Measurements from ENCODE around the gene COL19A1. TPM values are rescaled to one million over a fixed set of nuclear protein-coding genes. Genes with fewer than 3 reads are reported as not detected.

The COL19A1 gene
- polyA plus RNA-seq, 4 donors = 0.09 to 5.2 TPM; not detected in 2

GRCh38 chr6:70140496-70140895 is 274.1 kb downstream of the COL19A1 start:
- FAIRE-seq (no peak), DNase-seq (no peak)
- Histone ChIP-seq H3K36me3 (ENCODE audit: control insufficient read depth in 3 of 3, insufficient read depth in 2 of 3, low read depth in 1 of 3, low read length in 3 of 3) (no peaks in the 10 kb centered on the region), H3K4me3 (ENCODE audit: low read depth in 1 of 3, low read length in 3 of 3) (no peak overlapping the region), H3K9me3 (ENCODE audit: control insufficient read depth in 2 of 2, insufficient read depth in 1 of 2, low read depth in 1 of 2, low read length in 1 of 2) (no peaks in the 10 kb centered on the region), H3K4me1 (ENCODE audit: control insufficient read depth in 3 of 3, insufficient read depth in 2 of 3, low read depth in 1 of 3, low read length in 2 of 3) (no peaks in the 10 kb centered on the region), H3K27me3 (ENCODE audit: control insufficient read depth in 3 of 3, insufficient read depth in 3 of 3, low read length in 3 of 3) (no peaks in the 10 kb centered on the region), H3K27ac (ENCODE audit: low read depth in 1 of 3, low read length in 2 of 3) (no peak overlapping the region)
- 26 to 44% (median 29%) methylated on average over 2 of the region's 2 CpGs for WGBS, 3 donors

GRCh38 chr6:70142034-70142433 is 275.7 kb downstream of the COL19A1 start:
- WGBS, 3 donors = 55 to 68% (median 55%) methylated on average over 4 of the region's 4 CpGs
- FAIRE-seq (no peak), DNase-seq (no peak)
- Histone ChIP-seq H3K36me3 (ENCODE audit: control insufficient read depth in 3 of 3, insufficient read depth in 2 of 3, low read depth in 1 of 3, low read length in 3 of 3) (no peaks in the 10 kb centered on the region), H3K4me1 (ENCODE audit: control insufficient read depth in 3 of 3, insufficient read depth in 2 of 3, low read depth in 1 of 3, low read length in 2 of 3) (no peaks in the 10 kb centered on the region), H3K9me3 (ENCODE audit: control insufficient read depth in 2 of 2, insufficient read depth in 1 of 2, low read depth in 1 of 2, low read length in 1 of 2) (no peaks in the 10 kb centered on the region), H3K27me3 (ENCODE audit: control insufficient read depth in 3 of 3, insufficient read depth in 3 of 3, low read length in 3 of 3) (no peaks in the 10 kb centered on the region), H3K4me3 (ENCODE audit: low read depth in 1 of 3, low read length in 3 of 3) (no peak overlapping the region), H3K27ac (ENCODE audit: low read depth in 1 of 3, low read length in 2 of 3) (no peak overlapping the region)

- Histone ChIP-seq H3K9me3 (ENCODE audit: control insufficient read depth in 2 of 2, insufficient read depth in 1 of 2, low read depth in 1 of 2, low read length in 1 of 2) (no peaks in the 10 kb centered on the region), H3K4me1 (ENCODE audit: control insufficient read depth in 3 of 3, insufficient read depth in 2 of 3, low read depth in 1 of 3, low read length in 2 of 3) (no peaks in the 10 kb centered on the region), H3K4me3 (ENCODE audit: low read depth in 1 of 3, low read length in 3 of 3) (no peak overlapping the region), H3K27ac (ENCODE audit: low read depth in 1 of 3, low read length in 2 of 3) (no peak overlapping the region), H3K36me3 (ENCODE audit: control insufficient read depth in 3 of 3, insufficient read depth in 2 of 3, low read depth in 1 of 3, low read length in 3 of 3) (no peaks in the 10 kb centered on the region), H3K27me3 (ENCODE audit: control insufficient read depth in 3 of 3, insufficient read depth in 3 of 3, low read length in 3 of 3) (peaks cover 0 to 1% (median 0%) of the 10 kb centered on the region in 3 donors)
- FAIRE-seq (no peak), DNase-seq (no peak)
- 71 to 82% (median 73%) methylated on average over 2 of the region's 2 CpGs for WGBS, 3 donors
These were observed 278.8 kb downstream of the COL19A1 start for GRCh38 chr6:70145178-70145577.

DNA sequence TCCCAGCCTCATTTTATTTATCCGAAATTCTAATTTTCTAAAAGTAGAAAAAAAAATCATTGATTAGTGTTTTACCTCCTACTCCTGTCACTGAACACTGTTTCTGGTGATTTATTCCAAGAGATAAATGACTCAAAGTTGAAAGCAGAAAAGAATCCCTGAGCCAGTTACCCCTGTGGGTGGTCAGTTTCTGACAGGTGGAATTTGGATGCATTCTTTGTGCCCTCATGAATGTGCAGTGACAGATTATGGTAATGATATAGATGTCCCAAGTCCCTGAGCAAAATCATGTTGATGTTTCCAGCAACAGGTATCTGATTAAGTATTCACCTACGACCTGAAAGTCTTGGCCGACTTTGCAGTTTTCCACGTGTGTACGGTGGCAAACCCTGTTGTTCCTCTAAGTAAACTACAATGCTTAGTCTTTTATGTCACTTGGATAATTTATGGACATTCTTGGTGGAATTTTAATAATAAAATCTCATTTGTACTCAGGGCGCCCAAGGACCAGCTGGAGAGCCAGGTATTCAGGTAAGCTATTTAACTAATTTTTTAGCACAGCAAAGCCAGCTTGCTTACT is 282.9 kb downstream of the COL19A1 start:
- Histone ChIP-seq H3K4me1 (ENCODE audit: control insufficient read depth in 3 of 3, insufficient read depth in 2 of 3, low read depth in 1 of 3, low read length in 2 of 3) (no peaks in the 10 kb centered on the region), H3K27ac (ENCODE audit: low read depth in 1 of 3, low read length in 2 of 3) (no peak overlapping the region), H3K27me3 (ENCODE audit: control insufficient read depth in 3 of 3, insufficient read depth in 3 of 3, low read length in 3 of 3) (peaks cover 0 to 1% (median 0%) of the 10 kb centered on the region in 3 donors), H3K9me3 (ENCODE audit: control insufficient read depth in 2 of 2, insufficient read depth in 1 of 2, low read depth in 1 of 2, low read length in 1 of 2) (no peaks in the 10 kb centered on the region), H3K4me3 (ENCODE audit: low read depth in 1 of 3, low read length in 3 of 3) (no peak overlapping the region), H3K36me3 (ENCODE audit: control insufficient read depth in 3 of 3, insufficient read depth in 2 of 3, low read depth in 1 of 3, low read length in 3 of 3) (no peaks in the 10 kb centered on the region)
- FAIRE-seq (no peak), DNase-seq (no peak)
- 77 to 89% (median 84%) methylated on average over 6 of the region's 6 CpGs for WGBS, 3 donors

GRCh38 chr6:70150521-70150920 is 284.2 kb downstream of the COL19A1 start:
- 42 to 58% (median 53%) methylated on average over 4 of the region's 4 CpGs for WGBS, 3 donors
- Histone ChIP-seq H3K4me1 (ENCODE audit: control insufficient read depth in 3 of 3, insufficient read depth in 2 of 3, low read depth in 1 of 3, low read length in 2 of 3) (no peaks in the 10 kb centered on the region), H3K27me3 (ENCODE audit: control insufficient read depth in 3 of 3, insufficient read depth in 3 of 3, low read length in 3 of 3) (peaks cover 0 to 1% (median 0%) of the 10 kb centered on the region in 3 donors), H3K4me3 (ENCODE audit: low read depth in 1 of 3, low read length in 3 of 3) (no peak overlapping the region), H3K36me3 (ENCODE audit: control insufficient read depth in 3 of 3, insufficient read depth in 2 of 3, low read depth in 1 of 3, low read length in 3 of 3) (no peaks in the 10 kb centered on the region), H3K9me3 (ENCODE audit: control insufficient read depth in 2 of 2, insufficient read depth in 1 of 2, low read depth in 1 of 2, low read length in 1 of 2) (no peaks in the 10 kb centered on the region), H3K27ac (ENCODE audit: low read depth in 1 of 3, low read length in 2 of 3) (no peak overlapping the region)
- DNase-seq = no peak
- FAIRE-seq = no peak

- H3K4me1 ChIP-seq (ENCODE audit: control insufficient read depth in 3 of 3, insufficient read depth in 2 of 3, low read depth in 1 of 3, low read length in 2 of 3) = peaks cover 0 to 3% (median 0%) of the 10 kb centered on the region in 3 donors
- WGBS, 3 donors = 37 to 76% (median 53%) methylated on average over 2 of the region's 2 CpGs
- H3K27ac ChIP-seq (ENCODE audit: low read depth in 1 of 3, low read length in 2 of 3) = no peak overlapping the region
- peaks cover 0 to 1% (median 0%) of the 10 kb centered on the region in 3 donors for H3K27me3 ChIP-seq (ENCODE audit: control insufficient read depth in 3 of 3, insufficient read depth in 3 of 3, low read length in 3 of 3)
- H3K36me3 ChIP-seq (ENCODE audit: control insufficient read depth in 3 of 3, insufficient read depth in 2 of 3, low read depth in 1 of 3, low read length in 3 of 3) = no peaks in the 10 kb centered on the region
- no peak overlapping the region for H3K4me3 ChIP-seq (ENCODE audit: low read depth in 1 of 3, low read length in 3 of 3)
- no peaks in the 10 kb centered on the region for H3K9me3 ChIP-seq (ENCODE audit: control insufficient read depth in 2 of 2, insufficient read depth in 1 of 2, low read depth in 1 of 2, low read length in 1 of 2)
- no peak for DNase-seq
- FAIRE-seq = no peak
These were observed 285.3 kb downstream of the COL19A1 start for GRCh38 chr6:70151616-70152015.

- no peaks in the 10 kb centered on the region for H3K36me3 ChIP-seq (ENCODE audit: control insufficient read depth in 3 of 3, insufficient read depth in 2 of 3, low read depth in 1 of 3, low read length in 3 of 3)
- no peak overlapping the region for H3K27ac ChIP-seq (ENCODE audit: low read depth in 1 of 3, low read length in 2 of 3)
- peaks cover 0 to 3% (median 0%) of the 10 kb centered on the region in 3 donors for H3K4me1 ChIP-seq (ENCODE audit: control insufficient read depth in 3 of 3, insufficient read depth in 2 of 3, low read depth in 1 of 3, low read length in 2 of 3)
- WGBS, 3 donors = 73 to 76% (median 73%) methylated on average over 6 of the region's 6 CpGs
- H3K27me3 ChIP-seq (ENCODE audit: control insufficient read depth in 3 of 3, insufficient read depth in 3 of 3, low read length in 3 of 3) = no peaks in the 10 kb centered on the region
- DNase-seq (no peak), FAIRE-seq (no peak)
- no peaks in the 10 kb centered on the region for H3K9me3 ChIP-seq (ENCODE audit: control insufficient read depth in 2 of 2, insufficient read depth in 1 of 2, low read depth in 1 of 2, low read length in 1 of 2)
- no peak overlapping the region for H3K4me3 ChIP-seq (ENCODE audit: low read depth in 1 of 3, low read length in 3 of 3)
These were observed 286.4 kb downstream of the COL19A1 start for GRCh38 chr6:70152786-70153185.

DNA sequence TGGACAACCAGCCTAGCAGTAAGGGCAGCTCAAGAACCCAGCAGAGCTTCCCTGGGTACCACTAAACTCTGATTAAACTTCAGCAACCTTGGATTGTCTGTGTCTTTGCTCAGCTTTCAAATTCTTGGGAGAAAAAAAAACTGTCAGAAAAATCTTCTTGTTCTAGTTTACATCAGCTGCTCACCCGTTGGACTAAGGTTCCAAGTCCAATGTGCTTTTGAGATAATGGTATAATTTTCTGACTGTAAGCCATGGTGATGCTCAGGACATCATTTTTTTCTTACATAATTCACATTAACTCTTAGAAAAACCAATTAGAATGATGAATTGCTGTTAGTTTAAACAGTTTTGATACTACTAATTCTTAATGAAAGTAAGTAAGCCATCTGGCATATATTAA is 290.7 kb downstream of the COL19A1 start:
- FAIRE-seq = no peak
- no peaks in the 10 kb centered on the region for H3K36me3 ChIP-seq (ENCODE audit: control insufficient read depth in 3 of 3, insufficient read depth in 2 of 3, low read depth in 1 of 3, low read length in 3 of 3)
- H3K9me3 ChIP-seq (ENCODE audit: control insufficient read depth in 2 of 2, insufficient read depth in 1 of 2, low read depth in 1 of 2, low read length in 1 of 2) = no peaks in the 10 kb centered on the region
- peak in 1 of 2 donors; percentile 77 for DNase-seq
- H3K4me3 ChIP-seq (ENCODE audit: low read depth in 1 of 3, low read length in 3 of 3) = no peak overlapping the region
- 2 to 22% (median 18%) methylated on average over 1 of the region's 1 CpG for WGBS, 3 donors
- no peaks in the 10 kb centered on the region for H3K27me3 ChIP-seq (ENCODE audit: control insufficient read depth in 3 of 3, insufficient read depth in 3 of 3, low read length in 3 of 3)
- H3K27ac ChIP-seq (ENCODE audit: low read depth in 1 of 3, low read length in 2 of 3) = peak overlapping the region in 1 of 3 donors; percentile 5
- peaks cover 0 to 3% (median 0%) of the 10 kb centered on the region in 3 donors for H3K4me1 ChIP-seq (ENCODE audit: control insufficient read depth in 3 of 3, insufficient read depth in 2 of 3, low read depth in 1 of 3, low read length in 2 of 3)

DNA sequence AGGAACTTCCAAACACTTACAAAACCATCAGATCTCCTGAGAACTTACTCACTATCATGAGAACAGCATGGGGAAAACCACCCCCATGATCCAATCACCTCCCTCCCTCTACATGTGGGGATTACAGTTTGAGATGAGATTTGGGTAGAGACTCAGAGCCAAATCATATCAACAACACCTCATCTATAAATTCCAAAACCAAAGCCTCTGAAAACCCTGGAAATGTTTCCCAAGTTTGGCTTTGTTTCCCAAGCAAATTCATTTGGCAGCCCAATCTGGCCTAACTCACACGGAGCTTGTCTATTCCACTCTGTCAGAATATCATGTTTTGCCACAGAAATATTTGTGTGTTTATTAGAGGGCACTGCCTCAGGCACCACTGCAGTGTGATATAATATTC is 293.9 kb downstream of the COL19A1 start:
- DNase-seq (no peak), FAIRE-seq (no peak)
- no peak overlapping the region for H3K27ac ChIP-seq (ENCODE audit: low read depth in 1 of 3, low read length in 2 of 3)
- H3K27me3 ChIP-seq (ENCODE audit: control insufficient read depth in 3 of 3, insufficient read depth in 3 of 3, low read length in 3 of 3) = peaks cover 0 to under 1% (median 0%) of the 10 kb centered on the region in 3 donors
- no peak overlapping the region for H3K4me3 ChIP-seq (ENCODE audit: low read depth in 1 of 3, low read length in 3 of 3)
- no peaks in the 10 kb centered on the region for H3K9me3 ChIP-seq (ENCODE audit: control insufficient read depth in 2 of 2, insufficient read depth in 1 of 2, low read depth in 1 of 2, low read length in 1 of 2)
- no peaks in the 10 kb centered on the region for H3K36me3 ChIP-seq (ENCODE audit: control insufficient read depth in 3 of 3, insufficient read depth in 2 of 3, low read depth in 1 of 3, low read length in 3 of 3)
- H3K4me1 ChIP-seq (ENCODE audit: control insufficient read depth in 3 of 3, insufficient read depth in 2 of 3, low read depth in 1 of 3, low read length in 2 of 3) = peaks cover 0 to 3% (median 0%) of the 10 kb centered on the region in 3 donors
- 47 to 56% (median 55%) methylated on average over 1 of the region's 1 CpG for WGBS, 3 donors
